Tibial nerve (tissue), 4 donors: ENCODE results near the gene MYO1C. TPM values are rescaled to one million over a fixed set of nuclear protein-coding genes. Genes with fewer than 3 reads are reported as not detected.

ENCODE experiments used
- DNase-seq, 2 donors: peaks; one replicate each; pipeline ENCODE4 v3.0.0-alpha.2; 2019; ENCODE audit warnings: low spot score in 2 of 2
- H3K27ac ChIP-seq, 4 donors: fragments of 200-600 bp; sonication (generic) in 3 of 4; one replicate each; pipeline ENCODE4 v1.5.1; 2017 to 2019; ENCODE audit warnings: mild to moderate bottlenecking in 1 of 4
- H3K27me3 ChIP-seq, 2 donors: fragments of 200-600 bp; sonication (generic) in 1 of 2; one replicate each; pipeline versions ENCODE4 v1.5.1 to v1.6.0; 2017 to 2019
- H3K36me3 ChIP-seq, 3 donors: fragments of 200-600 bp; sonication (generic); one replicate each; pipeline ENCODE4 v1.5.1; 2018 to 2019
- H3K4me1 ChIP-seq, 4 donors: fragments of 200-600 bp; sonication (generic) in 3 of 4; one replicate each; pipeline ENCODE4 v1.5.1; 2017 to 2019
- H3K4me3 ChIP-seq, 4 donors: fragments of 200-600 bp; sonication (generic) in 3 of 4; one replicate each; pipeline ENCODE4 v1.5.1; 2017 to 2019; ENCODE audit warnings: mild to moderate bottlenecking in 1 of 4, moderate library complexity in 1 of 4
- H3K9me3 ChIP-seq, 4 donors: fragments of 200-600 bp; sonication (generic) in 3 of 4; one replicate each; pipeline ENCODE4 v1.5.1; 2017 to 2019
- EP300 ChIP-seq, 2 donors: sonication (generic); formaldehyde crosslinking; IDR thresholded peaks; one replicate each; pipeline ENCODE4 v1.6.1; 2017; ENCODE audit warnings: antibody characterized with exemption in 2 of 2, mild to moderate bottlenecking in 1 of 2
- POLR2A ChIP-seq, 2 donors: fragments of 450-650 bp; IDR thresholded peaks; one replicate each; pipeline ENCODE4 v1.6.1; 2017; ENCODE audit warnings: antibody characterized with exemption in 2 of 2, mild to moderate bottlenecking in 2 of 2, moderate library complexity in 2 of 2
- WGBS, 2 donors: methylation state at CpG; one replicate each; pipeline ENCODE4 v1.1.5; 2018; 5-methylcytosine and 5-hydroxymethylcytosine counted together
- total RNA-seq, 4 donors: library from RNA; depleted of rRNA; stranded (reverse); fragments of >200 nt; gene quantifications; one replicate each; pipeline ENCODE4 v1.1.0, GENCODE V29; 2016
- TF ChIP-seq, protein P1 (sequence below), 5 experiments: fragments of 200-600 bp in 3 of 5; fragments of 450-650 bp in 2 of 5; sonication (generic) in 3 of 5; IDR thresholded peaks; one replicate each; pipeline ENCODE4 v1.5.1; 2016 to 2019; ENCODE audit warnings: antibody characterized with exemption in 5 of 5, mild to moderate bottlenecking in 3 of 5, moderate library complexity in 2 of 5

The MYO1C gene
- total RNA-seq, 4 donors from 2014 or later: 184 to 305 (median 226) TPM

DNA sequence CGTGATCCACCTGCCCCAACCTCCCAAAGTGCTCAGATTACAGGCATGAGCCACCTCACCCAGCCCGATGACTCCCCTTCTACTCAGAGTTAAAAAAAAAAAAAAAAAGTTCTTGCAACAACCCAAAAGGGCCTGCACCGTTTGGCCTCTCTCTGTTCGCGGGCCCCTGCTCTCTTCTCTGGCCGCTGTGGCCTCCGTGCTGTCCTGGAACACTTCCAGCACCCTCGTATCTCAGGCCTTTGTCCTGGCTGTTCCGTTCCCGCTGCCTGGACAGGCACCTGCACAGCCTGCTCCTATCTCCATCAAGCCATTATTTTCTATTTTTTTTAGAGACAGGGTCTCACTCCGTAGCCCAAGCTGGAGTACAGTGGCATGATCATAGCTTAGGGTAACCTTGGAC is 10.8 kb downstream of the MYO1C start:
- Histone ChIP-seq H3K4me1 (peaks cover 0 to 44% (median 14%) of the 10 kb centered on the region in 4 donors), H3K4me3 (no peak overlapping the region), H3K36me3 (peaks cover 5 to 73% (median 23%) of the 10 kb centered on the region in 3 donors), H3K9me3 (no peaks in the 10 kb centered on the region), H3K27me3 (no peaks in the 10 kb centered on the region), H3K27ac (peak overlapping the region in 1 of 4 donors; percentile 27)
- WGBS, 2 donors: 66 to 78% methylated on average over 11 of the region's 11 CpGs
- DNase-seq: no peak
- TF ChIP-seq, protein P1, sequence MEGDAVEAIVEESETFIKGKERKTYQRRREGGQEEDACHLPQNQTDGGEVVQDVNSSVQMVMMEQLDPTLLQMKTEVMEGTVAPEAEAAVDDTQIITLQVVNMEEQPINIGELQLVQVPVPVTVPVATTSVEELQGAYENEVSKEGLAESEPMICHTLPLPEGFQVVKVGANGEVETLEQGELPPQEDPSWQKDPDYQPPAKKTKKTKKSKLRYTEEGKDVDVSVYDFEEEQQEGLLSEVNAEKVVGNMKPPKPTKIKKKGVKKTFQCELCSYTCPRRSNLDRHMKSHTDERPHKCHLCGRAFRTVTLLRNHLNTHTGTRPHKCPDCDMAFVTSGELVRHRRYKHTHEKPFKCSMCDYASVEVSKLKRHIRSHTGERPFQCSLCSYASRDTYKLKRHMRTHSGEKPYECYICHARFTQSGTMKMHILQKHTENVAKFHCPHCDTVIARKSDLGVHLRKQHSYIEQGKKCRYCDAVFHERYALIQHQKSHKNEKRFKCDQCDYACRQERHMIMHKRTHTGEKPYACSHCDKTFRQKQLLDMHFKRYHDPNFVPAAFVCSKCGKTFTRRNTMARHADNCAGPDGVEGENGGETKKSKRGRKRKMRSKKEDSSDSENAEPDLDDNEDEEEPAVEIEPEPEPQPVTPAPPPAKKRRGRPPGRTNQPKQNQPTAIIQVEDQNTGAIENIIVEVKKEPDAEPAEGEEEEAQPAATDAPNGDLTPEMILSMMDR (IDR thresholded peaks at IDR 0.05): no peak
- TF ChIP-seq EP300 (IDR thresholded peaks at IDR 0.05): no peak
- no peak for TF ChIP-seq POLR2A (IDR thresholded peaks at IDR 0.05)

DNA sequence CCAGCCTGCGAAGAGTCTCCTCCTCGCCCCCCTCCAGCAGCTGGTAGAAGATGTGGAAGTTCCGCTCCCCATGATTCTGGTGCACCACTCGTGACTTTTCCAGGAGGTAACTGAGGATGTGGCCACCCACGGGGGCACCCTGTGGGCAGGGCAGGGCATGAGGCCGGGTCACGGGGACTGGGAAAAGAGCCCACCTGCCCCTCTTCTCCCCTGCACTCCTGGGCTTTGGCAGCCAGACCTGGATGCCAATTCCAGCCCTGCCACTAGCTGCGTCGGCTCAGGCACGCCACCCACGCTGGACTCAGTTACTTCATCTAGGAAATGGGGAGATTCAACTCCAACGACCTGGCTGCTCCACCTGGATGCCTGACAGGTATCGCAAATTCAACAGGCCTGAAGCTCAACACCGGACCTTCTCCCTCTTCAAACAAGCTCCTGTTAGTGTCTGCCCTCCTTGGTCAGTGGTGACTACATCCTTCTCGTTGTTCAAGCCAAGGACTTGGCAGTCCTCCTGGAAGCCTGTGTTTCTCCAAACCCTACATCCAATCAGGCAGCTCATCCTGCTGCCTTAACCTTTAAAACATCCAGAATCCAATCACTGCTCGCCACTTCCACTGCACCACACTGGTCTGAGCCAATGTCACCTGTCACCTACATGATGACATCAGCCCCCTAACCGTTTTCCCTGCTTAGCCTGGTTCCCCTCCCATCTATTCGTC is 11.6 kb downstream of the MYO1C start:
- no peak for DNase-seq
- Histone ChIP-seq H3K27me3 (no peaks in the 10 kb centered on the region), H3K27ac (peak overlapping the region in 1 of 4 donors; percentile 43), H3K9me3 (no peaks in the 10 kb centered on the region), H3K4me3 (no peak overlapping the region), H3K4me1 (peaks cover 0 to 44% (median 15%) of the 10 kb centered on the region in 4 donors), H3K36me3 (peaks cover 5 to 81% (median 23%) of the 10 kb centered on the region in 3 donors)
- TF ChIP-seq EP300 (IDR thresholded peaks at IDR 0.05): no peak
- TF ChIP-seq, protein P1 (IDR thresholded peaks at IDR 0.05): no peak
- no peak for TF ChIP-seq POLR2A (IDR thresholded peaks at IDR 0.05)
- WGBS, 2 donors: 79 to 80% methylated on average over 15 to 18 of the region's 18 CpGs

GRCh38 chr17:1478418-1478817 is 14.1 kb downstream of the MYO1C start:
- Histone ChIP-seq H3K4me1 (peaks cover 0 to 49% (median 17%) of the 10 kb centered on the region in 4 donors), H3K36me3 (peaks cover 5 to 96% (median 23%) of the 10 kb centered on the region in 3 donors), H3K27me3 (no peaks in the 10 kb centered on the region), H3K4me3 (no peak overlapping the region), H3K27ac (peak overlapping the region in 1 of 4 donors; percentile 24), H3K9me3 (no peaks in the 10 kb centered on the region)
- no peak for DNase-seq
- WGBS, 2 donors: 83 to 86% methylated on average over 1 to 10 of the region's 26 CpGs
- TF ChIP-seq POLR2A (IDR thresholded peaks at IDR 0.05): no peak
- TF ChIP-seq, protein P1 (IDR thresholded peaks at IDR 0.05): no peak

- WGBS, 2 donors: 69 to 74% methylated on average over 15 of the region's 15 CpGs
- Histone ChIP-seq H3K27ac (peak overlapping the region in 3 of 4 donors; percentile 67 to 78 (median 77)), H3K4me1 (peaks cover 0 to 57% (median 13%) of the 10 kb centered on the region in 4 donors), H3K27me3 (no peaks in the 10 kb centered on the region), H3K4me3 (no peak overlapping the region), H3K36me3 (peaks cover 5 to 98% (median 32%) of the 10 kb centered on the region in 3 donors), H3K9me3 (no peaks in the 10 kb centered on the region)
- DNase-seq: no peak
- TF ChIP-seq, protein P1 (IDR thresholded peaks at IDR 0.05): no peak
- TF ChIP-seq POLR2A (IDR thresholded peaks at IDR 0.05) (peak in 1 of 2 donors; percentile 10), EP300 (IDR thresholded peaks at IDR 0.05) (peak in 1 of 2 donors; percentile 52)
These were observed 17.1 kb downstream of the MYO1C start for GRCh38 chr17:1475321-1475854.
